ENCODE measurements around the gene SEPSECS.

The SEPSECS gene

GRCh38 chr4:25080571-25080970 is 79.7 kb downstream of the SEPSECS start:
- DNase-seq (ENCODE audit: low spot score): no peak

DNA sequence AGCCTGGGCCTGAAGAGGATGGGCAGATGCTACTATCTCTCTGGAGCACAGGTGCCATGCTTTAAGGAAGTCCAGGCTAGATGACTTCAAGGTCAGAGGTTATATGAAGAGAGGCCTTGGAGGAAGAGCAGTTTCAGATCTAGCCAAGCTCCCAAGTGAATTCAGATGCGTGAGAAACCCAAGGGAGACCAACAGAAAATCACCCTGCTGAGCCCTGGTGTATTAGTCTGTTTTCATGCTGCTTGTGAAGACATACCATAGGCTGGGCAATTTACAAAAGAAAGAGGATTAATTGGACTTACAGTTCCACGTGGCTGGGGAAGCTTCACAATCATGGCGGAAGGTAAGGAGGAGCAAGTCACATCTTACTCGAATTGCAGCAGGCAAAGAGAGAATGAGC is 81.7 kb downstream of the SEPSECS start:
- no peak for DNase-seq (ENCODE audit: low spot score)

DNA sequence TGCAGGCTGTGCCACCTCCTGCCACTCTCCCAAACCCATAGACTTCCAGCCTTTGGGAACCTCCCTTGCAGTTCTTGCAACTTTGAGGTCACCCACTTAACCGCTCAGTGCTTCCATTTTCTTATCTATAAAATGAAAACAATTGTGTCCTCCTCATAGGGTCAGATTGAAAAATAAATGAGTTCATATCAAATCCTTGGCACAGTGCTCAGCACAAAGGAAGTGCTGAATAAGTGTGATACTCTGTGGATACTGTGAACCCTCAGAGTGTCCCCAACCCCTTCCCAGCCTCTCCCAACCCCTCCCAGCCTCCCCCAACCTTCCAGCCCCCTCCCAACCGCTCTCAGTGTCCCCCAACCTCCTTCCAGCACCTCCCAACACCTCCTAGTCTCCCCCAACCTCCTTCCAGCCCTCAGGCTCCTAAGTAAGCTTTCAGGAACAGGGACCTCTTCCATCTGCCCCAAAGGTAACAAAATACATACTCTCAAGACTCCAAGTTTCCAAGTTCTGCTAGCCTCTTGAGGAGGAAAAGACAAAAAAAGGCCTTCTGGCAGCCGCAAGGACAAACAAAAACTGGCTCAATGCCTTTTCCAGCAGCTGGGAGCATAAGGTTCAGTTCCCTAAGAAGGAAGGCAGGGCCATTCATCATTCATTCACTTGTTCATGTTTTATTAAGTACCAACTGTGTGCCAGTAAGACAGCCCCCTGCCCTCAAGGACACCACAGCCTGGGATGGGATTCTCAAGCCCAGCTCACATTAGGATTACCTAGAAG is 83.4 kb downstream of the SEPSECS start:
- no peak for DNase-seq (ENCODE audit: low spot score)

- DNase-seq (ENCODE audit: low spot score): no peak
These were observed 84.4 kb downstream of the SEPSECS start for GRCh38 chr4:25075851-25076250.

DNA sequence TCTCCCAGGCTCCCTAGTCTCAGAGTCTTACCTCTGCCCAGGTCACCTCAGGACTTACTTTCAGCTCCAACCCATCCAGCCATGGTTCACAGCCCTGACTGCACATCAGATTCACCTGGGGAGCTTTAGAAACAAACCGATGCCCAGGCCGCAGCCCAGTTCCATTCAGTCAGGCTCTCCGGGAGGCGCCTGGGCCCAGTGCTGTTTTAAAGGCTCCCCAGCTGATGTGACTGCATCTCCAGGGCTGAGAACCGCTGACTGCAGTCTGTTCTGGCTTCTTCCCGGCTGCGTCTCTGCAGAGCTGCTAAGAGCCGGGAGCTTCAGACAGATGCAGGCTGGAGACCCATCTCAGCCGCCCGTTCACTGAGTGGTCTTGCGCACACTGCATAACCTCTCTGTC is 85.1 kb downstream of the SEPSECS start:
- no peak for DNase-seq (ENCODE audit: low spot score)

DNA sequence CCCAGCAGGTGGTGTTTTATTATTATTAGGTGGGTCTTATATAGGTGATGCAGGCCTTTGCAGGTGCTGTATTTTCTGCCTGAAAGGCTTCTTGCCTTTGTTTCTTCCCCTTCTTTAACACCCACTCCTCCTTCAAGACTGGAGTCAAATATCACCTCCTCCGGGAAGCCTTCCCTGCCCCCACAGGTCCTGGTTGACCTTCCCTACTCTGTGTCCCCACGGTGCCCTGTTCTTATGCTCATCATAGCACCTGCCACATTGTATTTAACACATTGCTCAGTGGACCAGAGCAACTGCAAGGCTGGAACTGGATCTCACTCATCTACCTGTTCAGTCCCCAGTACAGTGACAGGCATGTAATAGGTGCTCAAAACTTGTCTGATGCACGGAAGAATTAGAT is 89.7 kb downstream of the SEPSECS start:
- DNase-seq (ENCODE audit: low spot score): no peak

All from AG08396 (cell line).